Measurements from ENCODE around the gene KLF11.

GRCh38 chr2:10087360-10087759 is 44.0 kb downstream of the KLF11 start:
- TF ChIP-seq CTCF (IDR thresholded peaks at IDR 0.05), result no peak
- TF ChIP-seq ZFX (IDR thresholded peaks at IDR 0.05; ENCODE audit: borderline replicate concordance), result no peak
